ENCODE data around the gene CIROP.

CIROP gene

DNA sequence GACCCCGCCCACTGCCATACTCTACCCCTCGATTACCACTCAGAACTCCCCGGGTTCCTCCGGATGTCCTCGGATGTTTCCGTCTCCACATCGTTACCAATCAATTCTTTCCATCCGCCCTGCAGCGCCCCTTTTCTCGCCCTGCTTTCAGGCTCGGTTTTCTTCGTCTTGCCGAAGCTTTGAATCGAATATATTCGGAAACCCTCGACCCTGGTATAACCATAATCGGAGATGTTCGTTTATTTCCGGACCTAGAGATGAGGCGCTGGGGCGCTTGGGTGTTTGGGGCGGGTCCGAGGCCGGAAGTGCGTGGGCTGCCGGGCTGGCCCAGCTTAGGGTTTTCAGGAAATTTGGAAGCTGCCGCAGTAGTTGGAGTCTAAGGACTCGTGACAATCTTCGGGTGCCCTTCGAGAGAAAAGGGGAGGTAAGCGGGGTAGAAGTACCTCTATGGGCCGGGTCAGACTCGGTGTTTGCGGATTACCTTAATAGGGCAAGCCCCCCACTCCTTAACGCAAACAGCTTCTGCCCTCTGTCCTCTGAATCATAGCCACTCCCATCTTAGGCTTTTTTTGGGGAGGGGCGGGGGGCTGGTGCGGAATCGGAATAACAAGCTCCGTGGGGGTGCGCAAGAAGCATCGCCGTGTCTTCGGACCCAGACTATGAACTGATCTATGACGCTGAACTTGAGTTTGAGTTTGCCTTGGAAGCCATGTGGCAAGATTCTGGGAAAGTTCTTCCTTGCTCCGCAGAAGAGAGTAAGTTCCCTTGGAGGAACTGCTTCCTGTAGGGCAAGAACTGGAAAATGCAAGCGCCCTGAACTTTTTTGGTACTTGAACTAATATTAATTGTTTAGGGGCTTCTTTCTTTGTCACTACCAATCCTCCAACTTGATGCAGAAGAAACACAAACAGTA, 9.3 kb downstream of the CIROP start, which contains the start of gene C14orf119:
Gene C14orf119, plus strand, starts transcription at position 310 of the 913 bp plus-strand sequence. CDS start 2,154 bp downstream, outside the sequence.
- peak within 1 kb of the TSS; percentile 97 for H3K4me3 ChIP-seq (replicated peaks; ENCODE audit: low read depth, low read length)
- TF ChIP-seq, protein P1, sequence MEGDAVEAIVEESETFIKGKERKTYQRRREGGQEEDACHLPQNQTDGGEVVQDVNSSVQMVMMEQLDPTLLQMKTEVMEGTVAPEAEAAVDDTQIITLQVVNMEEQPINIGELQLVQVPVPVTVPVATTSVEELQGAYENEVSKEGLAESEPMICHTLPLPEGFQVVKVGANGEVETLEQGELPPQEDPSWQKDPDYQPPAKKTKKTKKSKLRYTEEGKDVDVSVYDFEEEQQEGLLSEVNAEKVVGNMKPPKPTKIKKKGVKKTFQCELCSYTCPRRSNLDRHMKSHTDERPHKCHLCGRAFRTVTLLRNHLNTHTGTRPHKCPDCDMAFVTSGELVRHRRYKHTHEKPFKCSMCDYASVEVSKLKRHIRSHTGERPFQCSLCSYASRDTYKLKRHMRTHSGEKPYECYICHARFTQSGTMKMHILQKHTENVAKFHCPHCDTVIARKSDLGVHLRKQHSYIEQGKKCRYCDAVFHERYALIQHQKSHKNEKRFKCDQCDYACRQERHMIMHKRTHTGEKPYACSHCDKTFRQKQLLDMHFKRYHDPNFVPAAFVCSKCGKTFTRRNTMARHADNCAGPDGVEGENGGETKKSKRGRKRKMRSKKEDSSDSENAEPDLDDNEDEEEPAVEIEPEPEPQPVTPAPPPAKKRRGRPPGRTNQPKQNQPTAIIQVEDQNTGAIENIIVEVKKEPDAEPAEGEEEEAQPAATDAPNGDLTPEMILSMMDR (IDR thresholded peaks at IDR 0.05; ENCODE audit: insufficient read depth, low read length, poor library complexity, severe bottlenecking): no peak
- peaks cover 10% of the 10 kb centered on the region for H3K36me3 ChIP-seq (ENCODE audit: control insufficient read depth, insufficient read depth, low read length)
- no peaks in the 10 kb centered on the region for H3K27me3 ChIP-seq (replicated peaks; ENCODE audit: control insufficient read depth, insufficient read depth, low read length)
- DNase-seq (ENCODE audit: extremely low read depth, insufficient read length): no peak

DNA sequence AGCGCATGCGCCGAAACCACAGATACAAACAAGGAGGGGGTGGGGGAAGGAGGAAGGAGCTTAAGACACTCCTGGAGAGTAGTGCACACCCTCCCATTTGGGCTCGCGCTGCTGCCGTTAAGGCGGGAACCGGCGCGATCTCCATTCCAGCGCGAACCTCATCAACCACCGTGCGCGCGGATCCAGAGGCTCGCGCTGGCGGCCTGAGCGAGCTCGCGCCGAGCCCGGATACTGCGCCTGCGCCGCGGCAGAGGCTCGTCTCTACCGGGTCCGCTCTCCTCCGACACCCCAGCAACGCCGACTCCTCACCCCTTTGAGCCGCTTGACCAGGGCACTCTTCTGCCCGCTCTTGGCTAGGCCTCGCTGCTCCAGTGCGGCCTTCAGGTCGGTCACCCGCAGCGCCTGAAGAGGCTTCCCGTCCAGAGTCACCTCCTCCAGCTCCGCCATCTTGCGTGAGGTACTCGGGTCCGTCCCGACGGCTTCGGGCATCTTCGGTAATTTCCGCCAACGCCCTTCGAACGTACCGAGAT, 10.1 kb downstream of the CIROP start, which contains the start of gene ACIN1:
Gene ACIN1, minus strand, starts transcription at position 471 of the 530 bp plus-strand sequence. Its CDS starts 24 bp downstream, at position 447.
- peak within 1 kb of the TSS; percentile 97 for H3K4me3 ChIP-seq (replicated peaks; ENCODE audit: low read depth, low read length)
- peaks cover 11% of the 10 kb centered on the region for H3K36me3 ChIP-seq (ENCODE audit: control insufficient read depth, insufficient read depth, low read length)
- TF ChIP-seq, protein P1 (IDR thresholded peaks at IDR 0.05; ENCODE audit: insufficient read depth, low read length, poor library complexity, severe bottlenecking): no peak
- peak; percentile 97 for DNase-seq (ENCODE audit: extremely low read depth, insufficient read length)
- H3K27me3 ChIP-seq (replicated peaks; ENCODE audit: control insufficient read depth, insufficient read depth, low read length): no peaks in the 10 kb centered on the region

DNA sequence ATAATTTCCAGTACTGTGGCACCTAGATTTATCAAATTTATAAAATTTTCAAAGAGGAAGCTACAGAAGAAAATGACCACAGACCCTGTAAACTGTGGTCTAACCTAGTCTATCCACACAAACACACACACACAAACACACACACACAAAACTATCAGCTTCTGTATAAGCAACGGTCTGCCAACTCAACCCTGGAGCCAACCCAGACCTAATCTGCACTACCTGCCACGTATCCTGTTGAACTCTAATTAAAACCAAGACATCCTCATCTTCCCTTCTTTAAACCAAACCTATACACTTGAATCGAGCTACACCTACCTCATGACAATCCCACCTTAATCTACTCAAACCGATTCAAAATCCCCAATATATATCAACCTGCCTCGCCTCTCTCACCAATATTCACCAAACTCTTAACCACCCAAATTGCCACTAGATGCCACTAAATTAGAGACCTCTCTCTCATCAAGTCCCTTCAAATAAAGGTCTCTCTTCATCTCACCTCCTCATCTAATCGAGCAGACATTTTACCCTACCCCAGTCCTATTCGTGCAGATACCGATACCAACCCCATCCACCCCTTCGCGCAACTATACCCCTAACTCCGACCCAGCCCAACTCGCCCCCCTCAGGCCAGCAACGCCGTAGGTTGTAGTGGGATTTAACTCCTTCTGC, 10.7 kb downstream of the CIROP start:
- H3K36me3 ChIP-seq (ENCODE audit: control insufficient read depth, insufficient read depth, low read length): peaks cover 13% of the 10 kb centered on the region
- TF ChIP-seq, protein P1 (IDR thresholded peaks at IDR 0.05; ENCODE audit: insufficient read depth, low read length, poor library complexity, severe bottlenecking): peak; percentile 29
- no peaks in the 10 kb centered on the region for H3K27me3 ChIP-seq (replicated peaks; ENCODE audit: control insufficient read depth, insufficient read depth, low read length)
- DNase-seq (ENCODE audit: extremely low read depth, insufficient read length): no peak
- peak overlapping the region; percentile 97 for H3K4me3 ChIP-seq (replicated peaks; ENCODE audit: low read depth, low read length)

DNA sequence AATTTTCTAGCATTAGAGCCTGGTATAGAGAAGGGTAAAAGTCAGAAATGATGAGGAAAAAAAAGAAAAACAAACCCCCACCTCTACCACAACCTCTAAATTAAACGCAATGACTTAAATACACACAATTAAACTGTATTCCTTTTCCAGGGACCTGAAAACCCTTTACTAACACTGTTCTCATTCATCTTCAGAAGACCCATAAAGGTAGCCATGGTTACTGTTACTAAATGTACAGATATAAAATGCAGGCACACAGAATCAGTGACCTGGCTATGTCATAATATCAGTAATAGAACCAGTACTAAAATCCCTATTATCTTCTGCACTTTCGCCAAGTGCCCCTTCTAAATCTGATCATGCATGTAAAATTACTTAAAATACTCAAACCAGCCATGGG, 11.3 kb downstream of the CIROP start:
- TF ChIP-seq, protein P1 (IDR thresholded peaks at IDR 0.05; ENCODE audit: insufficient read depth, low read length, poor library complexity, severe bottlenecking): no peak
- DNase-seq (ENCODE audit: extremely low read depth, insufficient read length): no peak
- peaks cover 13% of the 10 kb centered on the region for H3K36me3 ChIP-seq (ENCODE audit: control insufficient read depth, insufficient read depth, low read length)
- no peaks in the 10 kb centered on the region for H3K27me3 ChIP-seq (replicated peaks; ENCODE audit: control insufficient read depth, insufficient read depth, low read length)
- peak overlapping the region; percentile 97 for H3K4me3 ChIP-seq (replicated peaks; ENCODE audit: low read depth, low read length)

DNA sequence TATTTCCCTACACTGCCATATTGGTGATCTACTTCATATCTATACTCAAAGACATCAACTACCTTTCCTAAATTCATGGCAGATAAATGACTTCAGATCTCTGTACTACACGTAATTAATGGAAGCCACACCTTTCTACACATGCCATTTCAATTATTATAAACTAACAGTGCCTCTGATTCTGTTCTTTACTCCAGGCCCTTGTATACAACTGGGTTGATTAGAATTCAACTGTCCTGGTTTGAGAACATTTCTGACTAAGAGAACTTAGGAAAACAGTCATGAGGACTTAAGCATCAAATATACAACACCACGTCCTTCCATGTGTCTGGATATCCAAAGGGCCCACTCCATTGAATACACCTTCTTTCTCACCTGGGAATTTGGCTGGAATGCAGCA, 11.7 kb downstream of the CIROP start:
- H3K36me3 ChIP-seq (ENCODE audit: control insufficient read depth, insufficient read depth, low read length): peaks cover 12% of the 10 kb centered on the region
- DNase-seq (ENCODE audit: extremely low read depth, insufficient read length): no peak
- no peaks in the 10 kb centered on the region for H3K27me3 ChIP-seq (replicated peaks; ENCODE audit: control insufficient read depth, insufficient read depth, low read length)
- no peak overlapping the region; the same call in 1 of the 2 replicates for H3K4me3 ChIP-seq (replicated peaks; ENCODE audit: low read depth, low read length)
- TF ChIP-seq, protein P1 (IDR thresholded peaks at IDR 0.05; ENCODE audit: insufficient read depth, low read length, poor library complexity, severe bottlenecking): no peak

Data from GM06990 (cell line).